NCI-H748 (cell line): ENCODE data around the gene ATG4B.

Experiments used
- DNase-seq: peaks from one replicate; lab custom pipeline; 2025; ENCODE audit not compliant: unreplicated experiment; lab: John Stamatoyannopoulos, UW

ATG4B gene

DNA sequence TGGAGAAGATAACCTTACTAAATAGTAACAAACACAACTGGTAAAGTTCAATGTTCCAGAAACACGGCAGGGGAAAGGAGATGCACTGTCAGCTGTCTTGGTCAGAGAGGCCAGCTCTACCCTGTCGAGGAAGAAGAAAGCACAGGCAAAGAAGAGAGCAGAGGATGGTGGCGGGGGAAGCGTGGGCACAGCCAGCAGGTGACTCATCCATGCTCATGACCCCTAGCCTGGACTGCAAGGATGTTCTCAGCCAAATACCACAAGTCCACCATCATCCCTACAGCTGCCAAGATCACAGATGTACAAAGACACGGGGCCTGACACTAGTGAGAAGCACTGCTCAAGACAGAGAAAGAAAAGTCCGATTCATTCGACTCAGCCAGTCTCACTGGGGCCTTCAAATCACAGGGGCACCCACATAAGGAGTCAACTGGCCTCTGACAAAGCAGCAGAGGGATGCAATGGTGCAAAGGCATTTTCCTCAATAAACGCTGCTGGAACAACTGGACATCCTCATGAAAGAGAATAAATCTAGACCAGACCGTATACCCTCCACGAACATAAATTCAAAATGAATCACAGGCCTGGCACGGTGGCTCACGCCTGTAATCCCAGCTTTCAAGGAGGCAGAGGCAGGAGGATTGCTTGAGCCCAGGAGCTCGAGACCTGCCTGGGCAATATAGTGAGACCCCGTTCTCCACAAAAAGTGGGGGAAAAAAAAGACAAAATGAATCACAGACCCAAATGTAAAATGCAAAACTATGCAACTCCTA lies 43.5 kb downstream of the ATG4B start:
- no peak for DNase-seq

DNA sequence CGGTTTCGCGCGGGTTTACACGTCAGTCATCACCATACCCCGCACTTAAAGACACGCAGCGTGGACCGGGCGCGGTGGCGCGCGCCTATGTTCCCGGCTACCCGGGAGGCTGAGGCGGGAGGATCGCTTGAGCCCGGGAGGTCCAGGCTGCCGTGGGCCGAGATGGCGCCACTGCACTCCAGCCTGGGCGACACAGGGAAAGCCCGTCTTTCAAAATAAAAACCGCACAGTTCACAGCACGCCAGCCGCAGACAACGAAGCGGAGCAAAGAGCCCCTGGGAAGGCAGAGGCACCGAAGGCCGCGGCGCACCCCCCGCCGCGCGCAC lies 48.8 kb downstream of the ATG4B start:
- peak; percentile 55 for DNase-seq

DNA sequence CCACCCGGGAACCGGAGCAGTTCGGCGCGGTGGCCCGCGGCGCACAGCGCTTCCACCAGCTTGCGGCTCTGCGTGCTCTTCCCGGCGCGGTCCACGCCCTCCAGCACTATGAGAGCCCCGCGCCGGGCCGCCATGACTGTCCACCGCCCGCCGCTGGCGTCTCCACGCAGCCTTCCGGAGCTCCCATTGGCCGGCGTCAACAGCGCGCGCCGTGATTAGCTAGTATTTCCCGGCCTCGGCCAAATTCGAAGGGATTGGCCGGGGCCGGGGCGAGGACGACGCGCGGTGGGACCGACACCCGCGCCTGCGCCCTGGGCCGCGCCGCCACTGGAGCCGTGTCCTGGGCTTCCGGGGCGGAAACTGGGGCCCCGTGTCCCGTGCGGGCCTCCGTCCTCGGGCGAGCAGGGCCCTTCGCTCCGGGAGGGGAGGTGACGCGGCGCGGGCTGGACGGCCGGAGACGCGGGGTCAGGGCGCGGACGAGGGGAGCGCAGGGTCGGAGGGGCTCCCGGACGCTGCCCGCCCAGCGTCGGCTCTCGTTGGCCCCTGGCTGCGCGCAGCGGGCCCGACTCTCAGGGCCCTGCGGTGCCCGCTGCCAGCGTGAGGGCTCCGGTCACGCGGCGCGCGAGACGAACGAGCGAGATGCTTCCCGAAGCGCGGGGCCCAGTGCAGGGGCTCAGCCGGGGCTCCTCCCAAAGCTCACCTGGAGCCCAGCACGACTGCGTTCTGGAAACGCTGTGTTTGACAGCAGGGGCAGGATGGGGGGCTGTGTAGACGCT lies 49.3 kb downstream of the ATG4B start, which contains the start of gene DTYMK:
Gene DTYMK, minus strand, starts transcription at position 166 of the 776 bp plus-strand sequence. Its CDS starts 32 bp downstream, at position 134.
- peak; percentile 97 for DNase-seq

DNA sequence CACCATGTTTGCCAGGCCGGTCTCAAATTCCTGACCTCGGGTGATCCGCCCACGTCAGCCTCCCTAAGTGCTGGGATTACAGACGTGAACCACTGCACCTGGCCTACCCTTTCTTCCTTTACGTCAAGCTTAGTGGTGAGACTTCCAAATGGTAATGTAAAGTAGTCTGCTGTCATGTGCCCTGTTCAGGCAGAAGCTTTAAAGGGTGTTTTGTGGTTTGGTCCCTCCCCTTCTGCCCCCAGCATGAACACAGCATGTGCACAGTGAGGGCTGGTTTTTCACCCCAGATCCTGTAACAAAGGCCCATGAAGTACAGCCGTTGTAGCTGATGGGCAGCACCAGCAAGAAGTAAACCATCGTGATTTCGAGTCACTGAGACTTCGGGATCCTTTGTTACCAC lies 51.8 kb downstream of the ATG4B start:
- no peak for DNase-seq

DNA sequence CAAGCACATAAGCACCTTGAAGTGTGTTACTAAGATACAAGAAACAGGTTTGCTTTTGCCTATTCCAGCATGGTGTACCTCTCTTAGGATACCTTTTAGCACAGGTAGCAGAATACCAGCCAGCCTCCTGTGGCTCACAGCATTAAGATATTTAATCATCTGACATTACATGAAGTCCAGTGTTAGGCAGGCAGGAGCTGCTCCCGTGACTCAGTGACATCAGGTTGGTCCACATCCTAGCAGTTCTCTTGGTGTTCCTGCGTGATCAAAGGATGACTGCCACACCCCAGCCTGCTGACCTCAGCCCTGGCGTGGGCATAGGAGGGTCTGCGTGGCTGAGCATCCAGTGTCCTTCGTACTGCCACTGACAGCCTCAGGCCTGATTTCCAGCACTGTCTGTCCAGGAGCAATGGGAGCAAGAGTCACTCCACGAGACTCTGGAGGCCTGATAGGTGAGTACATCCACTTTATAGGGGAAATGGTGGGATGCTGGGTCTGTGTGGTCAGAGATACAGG lies 52.8 kb downstream of the ATG4B start:
- no peak for DNase-seq

DNA sequence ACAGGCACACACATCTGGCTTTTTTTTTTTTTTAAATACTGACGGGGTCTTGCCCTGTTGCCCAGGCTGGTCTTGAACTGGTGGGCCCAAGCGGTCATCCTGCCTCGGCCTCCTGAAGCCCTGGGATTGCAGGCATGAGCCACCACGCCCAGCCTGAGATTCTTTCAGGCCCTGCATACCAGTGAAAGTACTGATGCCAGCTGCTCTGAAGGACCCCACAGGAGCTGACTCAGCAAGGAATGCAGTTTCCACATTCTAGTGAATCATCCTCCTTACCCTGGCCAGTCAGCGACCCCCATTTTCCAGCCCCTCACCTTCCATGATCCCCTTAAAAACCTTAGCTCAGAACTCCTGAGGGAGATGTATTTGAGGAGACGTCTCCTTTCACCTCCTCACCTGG lies 55.0 kb downstream of the ATG4B start:
- DNase-seq, result no peak

DNA sequence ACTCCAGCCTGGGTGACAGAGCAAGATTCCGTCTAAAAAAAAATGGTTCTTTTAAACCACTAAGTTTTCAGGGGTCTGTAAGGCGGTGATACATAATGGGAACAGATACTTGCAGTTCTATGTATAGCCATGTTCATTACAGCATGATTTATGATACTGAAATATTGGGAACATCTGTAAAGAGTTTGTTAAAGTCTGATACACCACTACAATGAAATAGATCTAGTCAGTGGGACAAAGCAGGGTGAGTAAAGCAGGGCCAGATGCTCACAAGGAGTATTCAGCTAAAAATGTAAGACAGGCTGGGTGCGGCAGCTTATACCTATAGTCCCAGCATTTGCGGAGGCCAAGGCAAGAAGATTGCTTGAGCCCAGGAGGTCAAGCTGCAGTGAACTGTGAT lies 58.2 kb downstream of the ATG4B start:
- DNase-seq, result no peak

DNA sequence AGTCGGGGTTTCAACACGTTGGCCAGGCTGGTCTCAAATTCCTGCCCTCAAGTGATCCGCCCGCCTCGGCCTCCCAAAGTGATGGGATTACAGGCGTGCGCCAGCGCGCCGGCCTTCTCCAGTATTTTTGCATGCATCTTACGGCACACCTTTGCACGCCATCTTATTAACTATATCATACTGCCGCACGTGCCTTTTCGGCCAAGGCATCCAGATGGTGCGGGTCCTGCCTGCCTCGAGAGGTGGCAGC lies 63.6 kb downstream of the ATG4B start:
- DNase-seq, result no peak

DNA sequence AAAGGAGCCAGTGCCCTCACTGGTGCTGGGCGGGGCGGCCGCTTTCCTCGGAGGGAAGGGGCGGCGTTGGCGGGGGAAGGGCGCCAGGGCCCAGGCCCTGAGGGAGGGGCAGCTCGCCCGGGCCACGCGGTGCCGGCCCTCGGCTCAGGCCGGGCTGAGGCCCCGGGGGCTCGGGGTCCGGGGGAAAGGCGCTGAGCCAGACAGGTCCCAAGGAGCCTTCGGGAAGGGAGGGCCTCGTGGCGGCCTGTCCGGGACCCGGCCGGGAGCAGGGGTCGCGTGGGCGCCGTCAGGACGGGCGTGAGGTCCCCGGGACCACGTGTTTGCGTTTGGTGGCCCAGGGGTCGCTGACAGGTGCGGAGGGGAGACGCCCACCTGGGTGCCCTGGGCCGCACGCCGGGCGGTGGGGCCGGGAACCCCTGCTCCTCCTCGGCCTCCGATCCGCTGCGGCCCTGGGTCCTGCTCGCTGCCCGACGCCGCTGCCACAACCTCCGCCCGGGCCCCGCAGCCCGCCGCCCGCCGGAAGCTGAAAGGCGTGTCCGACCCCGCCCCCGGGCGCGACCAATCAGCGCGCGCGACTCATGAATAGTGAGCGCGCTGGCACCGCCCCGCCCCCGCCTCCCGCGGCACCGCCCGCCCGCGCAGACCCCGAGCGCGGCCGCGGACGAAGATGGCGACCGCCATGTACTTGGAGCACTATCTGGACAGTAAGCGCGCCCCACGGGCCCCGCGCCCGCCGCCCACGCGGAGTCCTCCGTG lies 64.1 kb downstream of the ATG4B start, which contains the start of gene ING5:
Gene ING5, plus strand, starts transcription at position 641 of the 756 bp plus-strand sequence. Its CDS starts 27 bp downstream, at position 668.
- DNase-seq, result peak; percentile 94

DNA sequence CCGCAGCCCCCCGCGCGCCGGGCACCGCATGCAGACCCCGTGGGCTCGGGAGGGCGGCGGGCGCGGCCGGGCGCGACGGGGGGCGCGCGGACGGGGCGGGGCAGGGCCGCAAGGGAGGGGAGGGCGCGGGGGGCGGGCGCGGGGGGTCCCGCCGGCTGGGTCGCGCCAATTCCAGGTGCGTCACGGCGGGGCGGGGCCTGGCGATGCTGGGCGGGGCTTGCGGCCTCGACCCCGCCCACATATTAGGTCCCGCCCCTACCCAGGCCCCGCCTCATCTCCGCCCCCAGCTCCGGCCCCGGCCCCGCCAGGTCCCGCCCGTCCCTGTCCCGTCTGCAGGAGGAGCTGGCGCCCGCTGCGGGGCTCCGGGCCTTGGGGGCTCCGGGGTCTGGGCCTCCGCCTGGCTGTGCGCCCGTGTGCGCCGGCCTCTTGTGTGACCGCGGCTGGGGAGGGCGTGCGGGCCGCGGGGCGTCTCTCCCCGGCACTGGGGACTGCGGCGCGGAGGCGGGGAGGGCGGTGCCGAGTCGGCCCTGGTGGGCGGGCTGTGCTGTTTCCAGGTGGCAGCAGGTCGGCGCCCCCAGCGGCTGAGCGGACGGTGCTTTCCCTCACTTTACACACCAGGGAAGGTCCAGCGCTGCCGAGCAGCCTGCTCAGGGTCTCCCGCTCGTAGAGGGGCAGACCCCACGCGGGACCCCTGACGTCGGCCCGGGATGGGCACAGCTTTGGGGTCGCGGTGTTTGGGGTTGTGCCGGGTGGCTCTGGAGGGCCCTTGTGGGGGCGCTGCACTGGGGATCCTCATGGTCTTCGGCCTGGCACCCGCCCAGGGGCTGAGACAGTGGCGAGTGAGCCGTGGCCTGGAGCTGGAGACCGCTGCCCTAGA lies 64.9 kb downstream of the ATG4B start:
- DNase-seq, result peak; percentile 89

DNA sequence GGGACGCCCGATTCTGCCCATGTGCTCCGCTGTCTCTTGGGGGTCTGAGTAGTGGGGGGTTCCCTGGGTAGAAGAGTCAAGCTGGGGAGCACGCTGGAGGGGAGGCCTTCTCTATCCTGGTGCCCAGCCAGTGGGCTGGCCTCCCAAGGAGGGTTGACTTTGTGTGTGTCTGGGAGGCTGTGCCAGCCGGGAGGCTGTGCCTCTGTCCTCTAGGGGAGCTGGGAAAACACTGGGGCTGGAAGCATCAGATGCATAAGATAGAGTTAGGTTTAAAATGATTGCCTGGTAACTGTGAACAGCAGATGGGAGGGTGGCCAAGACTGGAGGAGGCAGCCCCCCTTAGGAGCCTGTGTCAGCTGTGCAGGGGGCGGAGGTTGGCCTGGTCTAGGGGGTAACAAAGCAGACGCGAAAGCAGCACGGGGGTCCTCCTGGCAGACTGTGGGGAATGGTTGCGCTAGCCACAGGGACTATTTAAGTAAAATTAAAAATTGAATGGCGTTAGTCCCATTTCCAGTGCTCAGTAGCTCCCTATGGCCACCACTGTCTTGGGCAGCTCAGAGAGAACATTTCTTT lies 65.6 kb downstream of the ATG4B start:
- peak; percentile 51 for DNase-seq

DNA sequence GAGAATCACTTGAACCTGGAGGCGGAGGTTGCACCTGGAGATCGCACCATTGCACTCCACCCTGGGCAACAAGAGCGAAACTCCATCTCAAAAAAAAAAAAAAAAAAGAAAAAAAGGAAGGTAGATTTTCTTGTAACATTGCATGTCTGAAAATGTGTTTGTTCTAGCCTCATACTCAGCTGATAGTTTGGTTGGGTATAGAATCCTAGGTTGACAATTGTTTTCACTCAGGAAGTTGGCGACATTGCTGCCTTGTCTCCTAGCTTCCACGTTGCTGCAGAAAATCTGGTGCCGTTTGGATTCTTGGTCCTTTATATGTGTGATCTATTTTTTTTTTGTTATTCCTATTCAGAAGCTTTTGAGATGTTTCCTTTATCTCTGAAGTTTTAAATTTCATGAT lies 69.0 kb downstream of the ATG4B start:
- DNase-seq, result no peak

DNA sequence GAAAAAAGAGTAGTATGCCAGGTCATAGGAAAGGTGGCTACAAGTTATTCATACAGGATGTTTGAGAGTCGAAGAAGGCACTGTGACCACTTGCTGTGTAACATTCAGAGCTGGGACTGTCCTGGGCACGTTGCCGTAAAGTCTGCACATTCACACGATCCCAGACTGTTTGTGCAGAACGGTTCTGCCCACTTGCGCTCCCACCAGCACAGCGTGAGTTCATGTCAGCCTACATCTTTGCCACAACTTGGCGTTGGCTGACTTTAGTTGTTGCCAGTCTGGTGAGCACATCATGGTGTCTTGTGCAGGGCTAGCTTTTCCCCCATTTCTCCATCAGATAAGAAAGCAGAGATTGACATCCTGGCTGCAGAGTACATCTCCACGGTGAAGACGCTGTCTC lies 71.4 kb downstream of the ATG4B start:
- no peak for DNase-seq

DNA sequence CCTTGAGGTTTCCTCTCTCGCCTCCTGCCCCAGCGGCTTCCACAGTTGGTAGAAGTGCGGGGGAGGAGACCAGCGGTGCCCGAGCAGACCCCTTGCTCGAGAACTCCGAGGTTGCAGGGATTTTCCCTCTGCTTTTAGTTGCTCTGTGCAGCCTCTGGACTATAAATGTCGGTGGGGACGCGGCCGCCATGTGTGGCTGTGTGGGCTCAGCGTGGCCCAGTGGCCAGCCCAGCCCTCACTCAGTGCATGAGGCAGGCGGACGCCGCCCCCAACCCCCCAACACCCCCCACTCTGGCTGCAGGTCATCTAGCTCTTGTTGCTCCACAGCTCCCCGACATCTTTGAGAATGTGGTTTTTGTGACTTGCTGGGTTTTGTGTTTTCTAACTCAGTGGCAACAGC lies 81.6 kb downstream of the ATG4B start:
- no peak for DNase-seq

DNA sequence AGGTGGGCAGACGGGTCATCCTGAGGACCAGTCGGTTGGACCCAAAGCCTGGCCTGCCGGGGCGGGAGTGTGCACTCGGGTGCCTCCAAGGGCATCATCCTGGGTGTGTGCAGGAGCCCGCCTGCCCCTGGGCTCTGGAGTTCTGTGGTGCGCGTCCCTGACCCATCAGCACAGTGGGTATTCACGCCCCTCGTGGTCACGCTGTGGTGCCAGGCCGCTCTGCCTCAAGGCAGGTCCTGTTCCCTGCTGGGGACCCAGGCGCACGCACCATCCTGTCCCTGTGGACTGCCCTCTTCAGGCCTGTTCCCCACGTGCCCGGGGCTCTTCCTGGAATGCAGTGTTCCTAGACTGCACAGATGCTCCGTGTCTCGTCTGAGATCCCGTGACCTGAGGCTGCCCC lies 82.6 kb downstream of the ATG4B start:
- DNase-seq, result no peak

DNA sequence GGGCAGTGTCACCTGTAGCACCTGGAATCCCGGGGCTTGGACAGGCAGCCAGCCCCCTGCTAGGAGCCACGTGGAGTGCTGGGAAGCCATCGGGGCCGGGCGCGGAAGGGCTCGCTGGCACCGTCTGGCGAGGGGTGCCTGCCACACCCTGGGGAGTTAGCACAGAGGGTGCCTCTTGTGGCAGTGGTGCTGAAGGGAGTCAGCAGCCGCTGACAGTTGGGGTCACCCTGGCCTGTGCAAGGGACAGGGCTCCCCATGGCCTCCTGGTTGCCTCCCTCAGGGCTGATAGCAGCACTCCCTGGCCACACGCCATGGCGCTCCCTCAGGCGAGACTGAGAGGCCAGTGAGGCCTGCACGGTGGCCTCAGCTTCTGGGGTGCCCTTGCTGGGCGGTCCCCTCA lies 83.1 kb downstream of the ATG4B start:
- no peak for DNase-seq

DNA sequence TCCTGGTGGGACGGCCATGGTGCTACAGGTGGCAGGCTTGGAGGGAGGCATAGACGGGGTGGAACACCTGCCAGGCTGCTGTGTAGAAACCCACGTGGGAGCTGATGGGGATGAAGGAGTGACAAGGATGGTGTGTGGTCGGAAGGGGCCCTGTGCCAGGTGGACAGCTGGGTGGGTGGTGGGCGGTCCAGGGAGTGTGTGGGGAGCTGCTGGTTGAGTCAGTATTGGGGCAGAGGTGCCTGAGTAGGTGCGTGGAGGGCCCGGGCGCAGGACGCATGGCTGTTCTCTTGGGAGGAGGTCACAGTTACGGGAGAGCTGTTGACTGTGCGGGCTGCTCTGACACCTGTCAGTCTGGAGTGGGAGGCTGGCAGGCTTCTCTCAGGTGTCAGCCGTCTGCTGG lies 84.4 kb downstream of the ATG4B start:
- no peak for DNase-seq

DNA sequence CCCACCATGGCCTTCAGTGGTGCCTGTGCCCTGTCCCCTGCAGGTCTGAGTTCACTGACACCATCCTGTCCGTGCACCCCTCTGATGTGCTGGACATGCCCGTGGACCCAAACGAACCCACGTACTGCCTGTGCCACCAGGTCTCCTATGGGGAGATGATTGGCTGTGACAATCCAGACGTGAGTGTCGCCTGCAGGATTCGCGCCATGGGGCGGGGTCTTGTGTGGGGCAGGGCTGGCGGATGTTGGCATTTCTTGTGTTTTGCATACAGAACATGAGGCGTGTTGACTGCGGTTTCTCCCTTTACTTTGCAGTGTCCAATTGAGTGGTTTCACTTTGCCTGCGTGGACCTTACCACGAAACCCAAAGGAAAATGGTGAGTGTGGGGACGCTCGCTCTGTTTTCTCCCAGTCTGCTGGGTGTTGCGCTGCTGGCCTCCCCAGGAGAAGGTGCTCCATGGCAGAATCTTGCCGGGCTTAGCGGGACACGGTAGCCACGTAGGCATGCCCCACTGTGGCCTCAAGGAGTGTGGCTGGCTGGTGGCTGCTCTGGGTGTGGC lies 85.5 kb downstream of the ATG4B start:
- DNase-seq, result no peak
